ENCODE measurements around the gene PCDHA9.

PCDHA9 gene

DNA sequence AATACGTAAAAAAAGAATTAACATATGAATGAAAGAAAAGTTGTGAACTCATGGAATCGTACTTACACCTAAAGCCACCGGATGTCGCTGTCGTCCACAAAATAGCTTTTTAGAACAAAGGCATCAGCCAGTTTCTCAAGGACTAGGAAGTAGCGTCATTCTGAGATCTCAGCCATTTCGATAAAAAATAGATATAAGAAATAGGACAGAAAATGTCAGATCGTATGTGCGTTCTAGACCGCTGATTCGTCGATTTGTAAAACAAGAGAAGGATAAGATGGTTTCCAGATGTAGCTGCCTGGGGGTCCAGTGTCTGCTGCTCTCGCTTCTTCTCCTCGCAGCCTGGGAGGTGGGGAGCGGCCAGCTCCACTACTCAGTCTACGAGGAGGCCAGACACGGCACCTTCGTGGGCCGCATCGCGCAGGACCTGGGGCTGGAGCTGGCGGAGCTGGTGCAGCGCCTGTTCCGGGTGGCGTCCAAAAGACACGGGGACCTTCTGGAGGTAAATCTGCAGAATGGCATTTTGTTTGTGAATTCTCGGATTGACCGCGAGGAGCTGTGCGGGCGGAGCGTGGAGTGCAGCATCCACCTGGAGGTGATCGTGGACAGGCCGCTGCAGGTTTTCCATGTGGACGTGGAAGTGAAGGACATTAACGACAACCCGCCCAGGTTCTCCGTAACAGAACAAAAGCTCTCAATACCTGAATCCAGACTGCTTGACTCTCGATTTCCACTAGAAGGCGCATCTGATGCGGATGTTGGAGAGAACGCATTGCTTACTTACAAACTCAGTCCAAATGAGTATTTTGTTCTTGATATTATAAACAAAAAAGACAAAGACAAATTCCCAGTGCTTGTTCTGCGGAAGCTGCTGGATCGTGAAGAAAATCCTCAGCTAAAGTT is 7.8 kb downstream of the PCDHA9 start, which contains the start of gene PCDHA10:
Gene PCDHA10, plus strand, starts transcription at position 126 of the 903 bp plus-strand sequence. Its CDS starts 152 bp downstream, at position 278.
- no peak within 1 kb of the TSS for H3K4me3 ChIP-seq (replicated peaks in 1 of 2; ENCODE audit: low read depth in 2 of 2, low read length in 2 of 2)
- peak in 1 of 2 donors; percentile 35 for DNase-seq (ENCODE audit: low read depth in 2 of 2)
- TF ChIP-seq, protein P1, sequence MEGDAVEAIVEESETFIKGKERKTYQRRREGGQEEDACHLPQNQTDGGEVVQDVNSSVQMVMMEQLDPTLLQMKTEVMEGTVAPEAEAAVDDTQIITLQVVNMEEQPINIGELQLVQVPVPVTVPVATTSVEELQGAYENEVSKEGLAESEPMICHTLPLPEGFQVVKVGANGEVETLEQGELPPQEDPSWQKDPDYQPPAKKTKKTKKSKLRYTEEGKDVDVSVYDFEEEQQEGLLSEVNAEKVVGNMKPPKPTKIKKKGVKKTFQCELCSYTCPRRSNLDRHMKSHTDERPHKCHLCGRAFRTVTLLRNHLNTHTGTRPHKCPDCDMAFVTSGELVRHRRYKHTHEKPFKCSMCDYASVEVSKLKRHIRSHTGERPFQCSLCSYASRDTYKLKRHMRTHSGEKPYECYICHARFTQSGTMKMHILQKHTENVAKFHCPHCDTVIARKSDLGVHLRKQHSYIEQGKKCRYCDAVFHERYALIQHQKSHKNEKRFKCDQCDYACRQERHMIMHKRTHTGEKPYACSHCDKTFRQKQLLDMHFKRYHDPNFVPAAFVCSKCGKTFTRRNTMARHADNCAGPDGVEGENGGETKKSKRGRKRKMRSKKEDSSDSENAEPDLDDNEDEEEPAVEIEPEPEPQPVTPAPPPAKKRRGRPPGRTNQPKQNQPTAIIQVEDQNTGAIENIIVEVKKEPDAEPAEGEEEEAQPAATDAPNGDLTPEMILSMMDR (IDR thresholded peaks at IDR 0.05; ENCODE audit: low read depth, low read length), result peak; percentile 2

DNA sequence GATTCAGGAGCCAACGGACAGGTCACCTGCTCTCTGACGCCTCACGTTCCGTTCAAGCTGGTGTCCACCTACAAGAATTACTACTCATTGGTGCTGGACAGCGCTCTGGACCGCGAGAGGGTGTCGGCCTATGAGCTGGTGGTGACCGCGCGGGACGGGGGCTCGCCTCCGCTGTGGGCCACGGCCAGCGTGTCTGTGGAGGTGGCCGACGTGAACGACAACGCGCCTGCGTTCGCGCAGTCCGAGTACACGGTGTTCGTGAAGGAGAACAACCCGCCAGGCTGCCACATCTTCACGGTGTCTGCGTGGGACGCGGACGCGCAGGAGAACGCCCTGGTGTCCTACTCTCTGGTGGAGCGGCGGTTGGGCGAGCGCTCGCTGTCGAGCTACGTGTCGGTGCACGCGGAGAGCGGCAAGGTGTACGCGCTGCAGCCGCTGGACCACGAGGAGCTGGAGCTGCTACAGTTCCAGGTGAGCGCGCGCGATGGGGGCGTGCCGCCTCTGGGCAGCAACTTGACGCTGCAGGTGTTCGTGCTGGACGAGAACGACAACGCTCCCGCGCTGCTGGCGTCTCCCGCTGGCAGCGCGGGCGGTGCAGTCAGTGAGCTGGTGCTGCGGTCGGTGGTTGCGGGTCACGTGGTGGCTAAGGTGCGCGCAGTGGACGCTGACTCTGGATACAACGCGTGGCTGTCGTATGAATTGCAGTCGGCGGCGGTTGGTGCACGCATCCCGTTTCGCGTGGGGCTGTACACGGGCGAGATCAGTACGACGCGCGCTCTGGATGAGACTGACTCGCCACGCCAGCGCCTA is 9.2 kb downstream of the PCDHA9 start:
- TF ChIP-seq, protein P1 (IDR thresholded peaks at IDR 0.05; ENCODE audit: low read depth, low read length), result no peak
- no peak for DNase-seq (ENCODE audit: low read depth in 2 of 2)
- no peak overlapping the region for H3K4me3 ChIP-seq (replicated peaks in 1 of 2; ENCODE audit: low read depth in 2 of 2, low read length in 2 of 2)

GRCh38 chr5:140857987-140858240 is 9.7 kb downstream of the PCDHA9 start:
- no peak overlapping the region for H3K4me3 ChIP-seq (replicated peaks in 1 of 2; ENCODE audit: low read depth in 2 of 2, low read length in 2 of 2)
- TF ChIP-seq, protein P1 (IDR thresholded peaks at IDR 0.05; ENCODE audit: low read depth, low read length), result no peak
- no peak for DNase-seq (ENCODE audit: low read depth in 2 of 2)

DNA sequence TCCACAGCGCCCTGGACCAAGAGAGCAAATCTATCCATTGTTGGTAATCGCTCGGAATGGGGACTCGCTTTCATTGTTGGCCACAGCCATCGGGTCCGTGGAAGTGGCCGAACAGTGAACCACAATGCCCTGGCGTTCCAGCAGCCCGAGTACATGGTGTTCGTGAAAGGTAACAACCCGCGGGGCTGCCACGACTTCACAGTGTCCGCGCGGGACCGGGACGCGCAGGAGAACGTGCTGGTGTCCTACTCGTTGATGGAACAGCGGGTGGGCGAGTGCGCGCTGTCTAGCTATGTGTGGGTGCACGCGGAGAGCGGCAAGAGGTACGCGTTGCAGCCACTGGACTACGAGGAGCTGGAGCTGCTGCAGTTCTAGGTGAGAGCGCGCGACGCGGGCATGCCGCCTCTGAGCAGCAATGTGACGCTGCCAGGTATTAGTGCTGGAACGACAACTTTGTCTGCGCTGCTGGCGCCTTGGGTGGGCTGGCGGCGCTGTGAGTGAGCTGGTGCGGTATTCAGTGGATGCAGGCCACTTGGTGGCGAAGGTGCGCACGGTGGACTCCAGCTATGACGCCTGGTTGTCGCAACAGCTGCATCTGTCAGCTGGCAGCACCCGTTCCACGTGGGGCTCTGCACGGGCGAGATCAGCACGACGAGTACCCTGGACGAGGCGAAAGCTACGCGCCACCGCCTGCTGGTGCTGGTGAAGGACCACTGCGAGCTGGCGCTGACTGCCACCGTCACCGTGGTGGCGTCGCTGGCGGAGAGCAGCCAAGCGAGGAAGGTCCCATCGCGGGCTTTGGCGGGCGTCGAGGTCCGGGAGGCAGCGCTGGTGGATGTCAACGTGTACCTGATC is 14.5 kb downstream of the PCDHA9 start:
- no peak overlapping the region for H3K4me3 ChIP-seq (replicated peaks in 1 of 2; ENCODE audit: low read depth in 2 of 2, low read length in 2 of 2)
- TF ChIP-seq, protein P1 (IDR thresholded peaks at IDR 0.05; ENCODE audit: low read depth, low read length), result no peak
- DNase-seq (ENCODE audit: low read depth in 2 of 2), result no peak

DNA sequence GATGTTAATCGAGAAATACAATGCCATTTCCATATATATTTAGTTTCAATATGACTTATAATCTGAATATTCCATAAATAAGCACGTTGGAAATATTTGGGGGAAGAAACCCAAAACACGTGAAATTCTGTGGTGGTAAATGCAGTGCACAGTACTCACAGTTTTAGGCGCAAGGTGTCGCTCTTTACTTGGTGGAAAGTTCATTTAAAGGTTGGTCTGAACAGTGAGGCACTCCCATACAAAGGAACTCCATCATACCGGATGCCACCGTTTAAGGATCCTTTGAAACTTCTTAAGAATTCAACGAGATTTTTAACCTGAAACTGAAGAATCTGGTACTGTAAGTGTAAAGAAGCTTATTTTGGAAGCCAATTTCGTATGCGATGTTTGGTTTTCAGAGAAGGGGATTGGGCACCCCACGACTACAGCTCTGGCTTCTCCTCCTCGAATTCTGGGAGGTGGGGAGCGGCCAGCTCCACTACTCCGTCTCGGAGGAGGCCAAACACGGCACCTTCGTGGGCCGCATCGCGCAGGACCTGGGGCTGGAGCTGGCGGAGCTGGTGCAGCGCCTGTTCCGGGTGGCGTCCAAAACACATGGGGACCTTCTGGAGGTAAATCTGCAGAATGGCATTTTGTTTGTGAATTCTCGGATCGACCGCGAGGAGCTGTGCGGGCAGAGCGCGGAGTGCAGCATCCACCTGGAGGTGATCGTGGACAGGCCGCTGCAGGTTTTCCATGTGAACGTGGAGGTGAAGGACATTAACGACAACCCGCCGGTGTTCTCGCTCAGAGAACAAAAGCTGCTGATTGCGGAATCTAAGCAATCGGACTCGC is 20.8 kb downstream of the PCDHA9 start, which contains the start of gene PCDHA11:
Gene PCDHA11, plus strand, starts transcription at position 237 of the 834 bp plus-strand sequence. Its CDS starts 147 bp downstream, at position 384.
- peak in 1 of 2 donors; percentile 10 for DNase-seq (ENCODE audit: low read depth in 2 of 2)
- H3K4me3 ChIP-seq (replicated peaks in 1 of 2; ENCODE audit: low read depth in 2 of 2, low read length in 2 of 2), result no peak within 1 kb of the TSS
- TF ChIP-seq, protein P1 (IDR thresholded peaks at IDR 0.05; ENCODE audit: low read depth, low read length), result peak; percentile 20

Measured in cardiac fibroblast (primary cell).